ENCODE data around the gene MLYCD. TPM values are rescaled to one million over a fixed set of nuclear protein-coding genes. Genes with fewer than 3 reads are reported as not detected.

Gene MLYCD
- total RNA-seq, 1 donor, result 2.6 TPM

DNA sequence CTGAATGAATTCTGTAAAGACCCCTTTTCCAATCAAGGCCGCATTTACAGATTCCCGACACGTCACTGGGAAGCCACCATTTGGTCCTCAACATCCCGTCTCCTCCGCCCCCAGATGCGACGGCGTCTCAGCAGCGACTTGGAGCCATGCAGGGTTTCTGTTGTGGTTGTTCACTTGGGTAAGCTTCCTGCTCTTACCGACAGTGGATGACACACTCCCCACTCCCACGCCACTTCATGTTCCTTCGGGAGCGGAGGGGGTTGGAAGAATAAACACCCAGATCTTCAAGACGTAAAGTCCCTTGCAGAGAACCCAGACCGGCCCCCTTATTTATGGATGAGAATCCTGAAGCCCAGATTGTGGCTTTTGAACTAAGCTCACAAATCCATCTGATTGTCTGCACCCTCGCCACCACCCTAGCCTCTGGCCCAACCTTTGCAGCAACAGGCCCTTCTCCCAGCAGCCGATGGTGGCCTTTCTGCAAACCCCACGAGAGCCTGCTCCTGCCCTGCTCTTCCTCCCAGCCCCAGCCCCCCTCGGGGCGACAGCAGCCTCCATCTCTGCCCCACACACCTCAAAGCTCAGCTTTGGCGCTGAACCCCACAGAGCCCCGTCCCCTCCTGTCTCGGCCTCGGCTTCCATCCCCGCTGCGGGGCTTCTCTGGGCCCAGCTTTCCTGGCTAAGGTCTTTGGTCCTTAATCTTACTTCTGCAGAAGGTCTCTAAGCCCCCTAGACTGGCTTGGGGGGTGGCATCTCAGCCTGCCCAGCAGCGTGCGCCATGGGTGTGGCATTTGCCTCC is 35.2 kb downstream of the MLYCD start:
- TF ChIP-seq, protein P1, sequence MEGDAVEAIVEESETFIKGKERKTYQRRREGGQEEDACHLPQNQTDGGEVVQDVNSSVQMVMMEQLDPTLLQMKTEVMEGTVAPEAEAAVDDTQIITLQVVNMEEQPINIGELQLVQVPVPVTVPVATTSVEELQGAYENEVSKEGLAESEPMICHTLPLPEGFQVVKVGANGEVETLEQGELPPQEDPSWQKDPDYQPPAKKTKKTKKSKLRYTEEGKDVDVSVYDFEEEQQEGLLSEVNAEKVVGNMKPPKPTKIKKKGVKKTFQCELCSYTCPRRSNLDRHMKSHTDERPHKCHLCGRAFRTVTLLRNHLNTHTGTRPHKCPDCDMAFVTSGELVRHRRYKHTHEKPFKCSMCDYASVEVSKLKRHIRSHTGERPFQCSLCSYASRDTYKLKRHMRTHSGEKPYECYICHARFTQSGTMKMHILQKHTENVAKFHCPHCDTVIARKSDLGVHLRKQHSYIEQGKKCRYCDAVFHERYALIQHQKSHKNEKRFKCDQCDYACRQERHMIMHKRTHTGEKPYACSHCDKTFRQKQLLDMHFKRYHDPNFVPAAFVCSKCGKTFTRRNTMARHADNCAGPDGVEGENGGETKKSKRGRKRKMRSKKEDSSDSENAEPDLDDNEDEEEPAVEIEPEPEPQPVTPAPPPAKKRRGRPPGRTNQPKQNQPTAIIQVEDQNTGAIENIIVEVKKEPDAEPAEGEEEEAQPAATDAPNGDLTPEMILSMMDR (IDR thresholded peaks at IDR 0.05; ENCODE audit: insufficient read depth, low read depth, low read length), result no peak
- DNase-seq (ENCODE audit: low read depth), result peak; percentile 52
- H3K4me3 ChIP-seq (ENCODE audit: low read depth, low read length), result no peak overlapping the region

DNA sequence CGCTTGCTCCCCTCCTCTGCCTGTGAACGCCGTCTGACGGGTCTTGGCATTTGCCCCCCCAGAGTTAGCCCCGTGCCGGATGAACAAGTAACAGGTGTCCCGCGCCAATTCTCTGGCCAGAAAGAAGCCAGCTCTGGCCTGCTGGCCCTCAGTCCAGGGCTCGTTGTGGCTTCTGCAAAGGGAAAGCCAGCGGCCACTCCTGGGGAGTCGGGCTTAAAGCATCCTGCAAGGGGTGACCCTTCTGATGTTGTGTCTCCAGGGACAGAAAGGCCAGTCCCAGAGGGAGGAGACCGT is 35.7 kb downstream of the MLYCD start:
- DNase-seq (ENCODE audit: low read depth), result no peak
- H3K4me3 ChIP-seq (ENCODE audit: low read depth, low read length), result no peak overlapping the region
- TF ChIP-seq, protein P1 (IDR thresholded peaks at IDR 0.05; ENCODE audit: insufficient read depth, low read depth, low read length), result no peak

DNA sequence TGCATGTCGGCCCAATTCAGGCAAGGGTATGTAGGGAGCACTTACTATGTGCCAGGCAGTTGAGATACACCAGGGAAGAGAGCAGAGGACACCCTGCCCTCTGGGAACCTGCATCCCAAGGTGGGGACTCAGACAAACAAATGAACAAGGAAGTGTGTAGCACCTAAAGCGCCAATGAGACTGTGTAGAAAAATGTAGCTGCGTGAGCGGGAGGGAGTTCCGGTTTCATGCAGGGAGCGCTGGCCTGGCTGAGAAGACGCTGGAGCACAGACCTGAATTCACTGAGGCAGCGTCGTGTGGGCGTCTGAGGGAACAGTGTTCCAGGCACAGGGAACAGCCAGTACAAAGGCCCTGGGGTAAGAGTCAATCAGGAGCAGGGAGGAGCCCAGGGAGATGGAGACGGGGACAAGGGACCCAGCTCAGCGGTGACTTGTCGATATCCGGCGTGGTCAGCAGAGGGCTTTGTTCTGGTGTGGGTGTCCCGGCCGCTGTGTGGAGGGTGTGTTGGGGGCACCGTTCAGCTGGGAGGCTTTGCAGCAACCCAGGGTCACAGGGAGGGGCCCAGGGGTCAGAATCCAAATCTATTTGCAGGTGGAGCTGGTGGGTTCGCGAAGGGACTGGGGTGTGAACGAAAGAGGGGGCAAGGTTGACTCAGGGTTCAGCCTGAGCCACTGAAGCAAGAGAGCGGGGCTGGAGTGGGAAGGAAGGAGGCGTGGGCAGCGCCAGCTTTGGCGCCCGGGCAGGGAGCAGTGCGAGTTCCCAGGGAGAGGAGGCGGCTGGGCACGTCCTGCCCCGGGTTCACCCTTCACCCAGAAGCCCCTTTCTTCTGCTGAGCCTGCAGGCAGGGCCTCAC is 36.3 kb downstream of the MLYCD start:
- TF ChIP-seq, protein P1 (IDR thresholded peaks at IDR 0.05; ENCODE audit: insufficient read depth, low read depth, low read length), result no peak
- no peak for DNase-seq (ENCODE audit: low read depth)
- no peak overlapping the region for H3K4me3 ChIP-seq (ENCODE audit: low read depth, low read length)

DNA sequence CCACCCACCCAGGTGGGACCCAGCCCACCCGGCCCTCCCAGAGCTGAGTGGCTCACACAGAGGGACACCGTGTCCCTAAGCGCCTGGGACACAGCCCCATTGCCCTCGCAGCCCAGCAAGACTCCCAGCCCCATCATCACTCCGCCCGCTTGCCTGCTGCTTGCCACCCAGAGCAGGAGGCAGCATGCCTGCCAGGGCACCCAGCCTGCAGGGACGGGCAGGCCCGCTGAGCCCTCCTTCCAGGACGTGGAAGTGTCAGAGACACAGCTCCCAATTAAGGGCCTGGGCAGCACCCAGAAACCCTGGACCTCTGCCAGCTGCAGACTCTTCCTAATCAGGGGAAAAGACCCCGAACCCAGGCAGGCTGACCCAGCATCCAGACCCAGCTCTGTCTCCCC is 36.9 kb downstream of the MLYCD start:
- no peak overlapping the region for H3K4me3 ChIP-seq (ENCODE audit: low read depth, low read length)
- TF ChIP-seq, protein P1 (IDR thresholded peaks at IDR 0.05; ENCODE audit: insufficient read depth, low read depth, low read length), result no peak
- no peak for DNase-seq (ENCODE audit: low read depth)

DNA sequence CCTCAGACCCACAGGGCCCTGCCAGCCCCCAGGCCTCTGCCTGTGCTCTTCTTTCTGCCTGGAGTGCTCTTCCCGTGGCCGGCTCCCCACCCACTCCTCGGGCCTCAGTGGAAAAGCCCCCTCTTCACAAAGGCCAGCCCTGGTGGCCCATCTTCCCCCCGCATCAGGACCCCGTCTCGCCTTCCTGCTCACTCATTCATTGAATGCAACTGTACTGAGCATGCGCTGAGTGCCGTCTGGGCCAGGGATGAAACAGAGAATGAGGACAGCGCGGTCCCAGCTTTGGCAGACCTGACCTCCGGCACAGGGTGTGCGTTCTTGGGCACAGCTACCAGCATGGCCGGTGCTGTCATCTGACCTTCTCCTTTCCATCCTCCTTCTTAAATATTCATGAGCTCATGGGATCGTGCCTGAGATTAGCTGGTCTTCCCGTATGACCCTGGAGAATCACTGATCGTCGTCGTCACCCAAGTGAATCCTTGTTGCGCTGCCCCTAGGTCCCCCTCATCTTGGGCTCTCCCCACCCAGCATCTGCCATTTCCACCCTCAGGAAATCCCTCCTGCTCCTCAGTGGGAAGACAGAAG is 37.8 kb downstream of the MLYCD start:
- TF ChIP-seq, protein P1 (IDR thresholded peaks at IDR 0.05; ENCODE audit: insufficient read depth, low read depth, low read length), result no peak
- DNase-seq (ENCODE audit: low read depth), result no peak

DNA sequence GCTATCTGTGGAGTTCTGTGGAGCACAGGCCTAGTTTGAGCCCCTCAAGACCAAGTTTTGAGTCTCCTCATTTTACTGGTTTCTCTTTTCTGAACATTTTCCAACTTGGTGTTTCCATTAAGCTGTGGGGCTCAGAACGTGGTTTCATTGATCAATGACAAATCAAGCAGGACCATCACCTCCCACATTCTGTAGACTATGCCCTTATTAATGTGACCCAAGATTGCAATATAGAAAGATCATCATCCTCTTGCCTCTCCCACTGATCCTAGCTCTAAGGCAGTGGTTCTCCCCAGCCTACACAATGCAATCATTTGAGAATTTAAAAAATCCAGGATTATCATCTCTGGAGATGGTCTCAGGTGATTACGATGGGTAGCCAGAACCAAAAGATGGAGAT is 38.4 kb downstream of the MLYCD start:
- H3K4me3 ChIP-seq (ENCODE audit: low read depth, low read length), result no peak overlapping the region
- no peak for DNase-seq (ENCODE audit: low read depth)
- TF ChIP-seq, protein P1 (IDR thresholded peaks at IDR 0.05; ENCODE audit: insufficient read depth, low read depth, low read length), result no peak

More for the DNA sequence above, 37.8 kb downstream of the MLYCD start:
- no peak overlapping the region for H3K4me3 ChIP-seq (ENCODE audit: low read depth, low read length)

Measured in fibroblast of villous mesenchyme (primary cell).